Keratinocyte (primary cell): ENCODE results near the gene MIEF1.

ENCODE experiments used
- CTCF ChIP-seq, 3 experiments: IDR thresholded peaks in 1 of 3; conservative IDR thresholded peaks in 1 of 3; optimal IDR thresholded peaks in 1 of 3; 2 replicates in 2 of 3; 3 replicates in 1 of 3; pipeline versions ENCODE3 to v1.5.1; 2011; ENCODE audit warnings: low read length in 3 of 3, mild to moderate bottlenecking in 3 of 3, moderate library complexity in 2 of 3, control low read depth in 1 of 3, inconsistent platforms in 1 of 3; ENCODE audit not compliant: insufficient read depth in 2 of 3; ENCODE audit errors: extremely low read depth in 1 of 3
- EZH2 ChIP-seq: IDR thresholded peaks from one replicate; pipeline ENCODE4 v1.6.1; 2012; ENCODE audit warnings: inconsistent platforms, mild to moderate bottlenecking, low read length, moderate library complexity

GRCh38 chr22:39513791-39514190 lies 11.7 kb downstream of the MIEF1 start:
- no peak for TF ChIP-seq CTCF (optimal IDR thresholded peaks at IDR 0.05 in 1 of 3, IDR thresholded peaks at IDR 0.05 in 1 of 3, conservative IDR thresholded peaks at IDR 0.05 in 1 of 3; ENCODE audit: extremely low read depth in 1 of 3, insufficient read depth in 2 of 3, low read length in 3 of 3)
- TF ChIP-seq EZH2, result no peak
